Measurements from ENCODE around the gene FGFBP2.
"Not testable (repeated sequence)": the region's sequence is repeated elsewhere in the genome, so short reads cannot be mapped to it uniquely, and the experiment has no call there.

Gene FGFBP2

GRCh38 chr4:15926486-15926885 is 36.5 kb downstream of the FGFBP2 start:
- no peak for DNase-seq

- DNase-seq = no peak
Observed at GRCh38 chr4:15925830-15926229, 37.1 kb downstream of the FGFBP2 start.

- no peak for DNase-seq
Observed at GRCh38 chr4:15921592-15921932, 41.4 kb downstream of the FGFBP2 start.

- no peak for DNase-seq
Observed at GRCh38 chr4:15920723-15921591, 42.0 kb downstream of the FGFBP2 start.

GRCh38 chr4:15918484-15919129 is 44.4 kb downstream of the FGFBP2 start:
- DNase-seq = no peak

GRCh38 chr4:15917297-15917696 is 45.7 kb downstream of the FGFBP2 start:
- DNase-seq = no peak

- DNase-seq = not testable (repeated sequence)
Observed at GRCh38 chr4:15916358-15916757, 46.6 kb downstream of the FGFBP2 start.

- DNase-seq = no peak
Observed at GRCh38 chr4:15914736-15915135, 48.2 kb downstream of the FGFBP2 start.

- no peak for DNase-seq
Observed at GRCh38 chr4:15914291-15914690, 48.7 kb downstream of the FGFBP2 start.

GRCh38 chr4:15913631-15913970 is 49.4 kb downstream of the FGFBP2 start:
- no peak for DNase-seq

GRCh38 chr4:15912961-15913630 is 49.9 kb downstream of the FGFBP2 start:
- DNase-seq = no peak

- no peak for DNase-seq
Observed at GRCh38 chr4:15912236-15912635, 50.7 kb downstream of the FGFBP2 start.

All from bone marrow (tissue), 2 donors.